H1 (cell line): ENCODE results near the gene MEP1A.

ENCODE experiments used
- CEBPB ChIP-seq: IDR thresholded peaks from 2 replicates; pipeline ENCODE4 v1.6.1; 2012; ENCODE audit warnings: low read depth, low read length
- CHD1 ChIP-seq: IDR thresholded peaks from 2 replicates; pipeline ENCODE4 v1.6.1; 2012; ENCODE audit warnings: low read depth, low read length, improper control_type of control experiment
- CREB1 ChIP-seq: IDR thresholded peaks from 2 replicates; pipeline ENCODE4 v1.6.1; 2012; ENCODE audit warnings: inconsistent platforms
- CTBP2 ChIP-seq: IDR thresholded peaks from 2 replicates; pipeline ENCODE4 v1.7.0; 2011; ENCODE audit warnings: borderline replicate concordance, mild to moderate bottlenecking, moderate library complexity, mixed read lengths, low read length; ENCODE audit not compliant: insufficient read depth, insufficient read length
- EP300 ChIP-seq, 2 experiments: IDR thresholded peaks; 1 replicate in 1 of 2; 2 replicates in 1 of 2; pipeline ENCODE4 v1.6.1; 2011 to 2012; ENCODE audit warnings: low read depth in 2 of 2, low read length in 2 of 2, mild to moderate bottlenecking in 2 of 2, borderline replicate concordance in 1 of 2, inconsistent platforms in 1 of 2, moderate library complexity in 1 of 2
- POLR2A ChIP-seq, 2 experiments: IDR thresholded peaks; 1 replicate in 1 of 2; 2 replicates in 1 of 2; pipeline ENCODE4 v1.6.1; 2011; ENCODE audit warnings: low read depth in 2 of 2, low read length in 2 of 2, mild to moderate bottlenecking in 2 of 2; ENCODE audit errors: control extremely low read depth in 1 of 2
- RAD21 ChIP-seq, 2 experiments: IDR thresholded peaks in 1 of 2; conservative IDR thresholded peaks in 1 of 2; 2 replicates each; pipeline ENCODE4 v1.6.1; 2011; ENCODE audit warnings: low read depth in 2 of 2, low read length in 2 of 2, improper control_type of control experiment in 1 of 2, inconsistent platforms in 1 of 2, mild to moderate bottlenecking in 1 of 2, moderate library complexity in 1 of 2
- SUZ12 ChIP-seq: fragments of 200-600 bp; sonication (generic); IDR thresholded peaks from 2 replicates; pipeline ENCODE4 v1.6.1; 2012; ENCODE audit warnings: mild to moderate bottlenecking, inconsistent platforms, low read length, moderate library complexity, mixed read lengths
- TBP ChIP-seq: IDR thresholded peaks from 2 replicates; pipeline ENCODE4 v1.6.1; 2011; ENCODE audit warnings: low read depth, low read length, improper control_type of control experiment
- TF ChIP-seq, protein P1 (sequence below), 3 experiments: IDR thresholded peaks; 1 replicate in 2 of 3; 2 replicates in 1 of 3; pipeline versions ENCODE4 v1.5.1 to v1.6.1; 2011; ENCODE audit warnings: low read length in 3 of 3, mild to moderate bottlenecking in 3 of 3, inconsistent platforms in 2 of 3, low read depth in 1 of 3, moderate library complexity in 1 of 3; ENCODE audit not compliant: insufficient read depth in 1 of 3; ENCODE audit errors: control extremely low read depth in 1 of 3
- TF ChIP-seq, protein P2 (sequence below): IDR thresholded peaks from 2 replicates; pipeline ENCODE4 v1.6.1; 2012; ENCODE audit warnings: inconsistent platforms

DNA sequence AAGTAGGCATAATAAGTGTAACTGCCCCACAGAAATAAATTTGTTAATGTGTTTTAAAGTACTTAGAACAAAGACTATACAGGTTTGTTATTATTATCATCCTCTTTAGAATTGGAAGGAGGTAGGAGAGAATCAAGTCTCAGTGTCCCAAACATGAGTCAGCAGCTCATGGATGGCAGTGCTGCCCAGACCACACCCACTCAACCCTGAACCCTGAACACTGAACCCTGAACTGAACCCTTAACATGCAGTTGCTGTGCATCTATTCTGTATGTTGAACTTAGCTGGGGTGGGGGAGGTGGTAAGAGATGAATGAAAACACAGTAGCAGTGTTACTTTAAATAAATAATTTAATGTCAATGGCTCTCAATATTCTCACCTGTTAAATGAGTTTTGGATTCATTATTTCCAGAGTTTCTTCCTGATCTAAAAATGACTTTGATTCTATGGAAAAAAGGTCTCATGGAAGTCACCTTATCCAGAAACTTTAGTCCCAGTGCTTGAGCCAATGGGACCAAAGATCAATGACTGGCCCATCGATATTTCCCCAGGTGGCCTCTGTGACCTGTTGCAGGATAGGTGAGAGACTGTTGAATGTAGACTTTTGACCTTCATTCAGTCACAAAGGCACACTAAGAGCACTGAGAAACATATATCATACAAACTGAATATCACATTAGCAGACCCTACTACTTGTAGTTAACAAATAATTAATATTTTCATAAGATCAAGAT is 49.6 kb upstream of the MEP1A start:
- TF ChIP-seq, protein P1, sequence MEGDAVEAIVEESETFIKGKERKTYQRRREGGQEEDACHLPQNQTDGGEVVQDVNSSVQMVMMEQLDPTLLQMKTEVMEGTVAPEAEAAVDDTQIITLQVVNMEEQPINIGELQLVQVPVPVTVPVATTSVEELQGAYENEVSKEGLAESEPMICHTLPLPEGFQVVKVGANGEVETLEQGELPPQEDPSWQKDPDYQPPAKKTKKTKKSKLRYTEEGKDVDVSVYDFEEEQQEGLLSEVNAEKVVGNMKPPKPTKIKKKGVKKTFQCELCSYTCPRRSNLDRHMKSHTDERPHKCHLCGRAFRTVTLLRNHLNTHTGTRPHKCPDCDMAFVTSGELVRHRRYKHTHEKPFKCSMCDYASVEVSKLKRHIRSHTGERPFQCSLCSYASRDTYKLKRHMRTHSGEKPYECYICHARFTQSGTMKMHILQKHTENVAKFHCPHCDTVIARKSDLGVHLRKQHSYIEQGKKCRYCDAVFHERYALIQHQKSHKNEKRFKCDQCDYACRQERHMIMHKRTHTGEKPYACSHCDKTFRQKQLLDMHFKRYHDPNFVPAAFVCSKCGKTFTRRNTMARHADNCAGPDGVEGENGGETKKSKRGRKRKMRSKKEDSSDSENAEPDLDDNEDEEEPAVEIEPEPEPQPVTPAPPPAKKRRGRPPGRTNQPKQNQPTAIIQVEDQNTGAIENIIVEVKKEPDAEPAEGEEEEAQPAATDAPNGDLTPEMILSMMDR (IDR thresholded peaks at IDR 0.05; ENCODE audit: control extremely low read depth in 1 of 3, insufficient read depth in 1 of 3, low read depth in 1 of 3, low read length in 3 of 3), result no peak
- TF ChIP-seq RAD21 (IDR thresholded peaks at IDR 0.05 in 1 of 2, conservative IDR thresholded peaks at IDR 0.05 in 1 of 2; ENCODE audit: low read depth in 2 of 2, low read length in 2 of 2) (no peak), CHD1 (no peak), EP300 (IDR thresholded peaks at IDR 0.05; ENCODE audit: borderline replicate concordance in 1 of 2, low read depth in 2 of 2, low read length in 2 of 2) (no peak), CTBP2 (no peak), POLR2A (IDR thresholded peaks at IDR 0.05; ENCODE audit: control extremely low read depth in 1 of 2, low read depth in 2 of 2, low read length in 2 of 2) (no peak), SUZ12 (no peak), TBP (no peak), CREB1 (no peak), CEBPB (no peak)
- TF ChIP-seq, protein P2, sequence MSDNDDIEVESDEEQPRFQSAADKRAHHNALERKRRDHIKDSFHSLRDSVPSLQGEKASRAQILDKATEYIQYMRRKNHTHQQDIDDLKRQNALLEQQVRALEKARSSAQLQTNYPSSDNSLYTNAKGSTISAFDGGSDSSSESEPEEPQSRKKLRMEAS, result no peak
